BE2C (cell line): ENCODE data around the gene IRAK1.

Experiments used
- DNase-seq: peaks from one replicate; pipeline ENCODE4 v3.0.0-alpha.2; 2020
- H3K27me3 ChIP-seq: fragments of 250-450 bp; sonication (Bioruptor Pico); 2 replicates; pipeline ENCODE4 v1.5.1; 2020; ENCODE audit warnings: mild to moderate bottlenecking
- H3K36me3 ChIP-seq: fragments of 250-450 bp; sonication (Bioruptor Pico); 2 replicates; pipeline ENCODE4 v1.5.1; 2020; ENCODE audit warnings: mild to moderate bottlenecking
- H3K4me1 ChIP-seq: fragments of 250-450 bp; sonication (Bioruptor Pico); 2 replicates; pipeline ENCODE4 v1.5.1; 2020
- H3K4me3 ChIP-seq: 2 replicates; pipeline ENCODE4 v1.5.1; 2011; ENCODE audit warnings: low read depth, low read length
- H3K9me3 ChIP-seq: fragments of 250-450 bp; sonication (Bioruptor Pico); 2 replicates; pipeline ENCODE4 v1.5.1; 2020
- TF ChIP-seq, protein P1 (sequence below): IDR thresholded peaks from 2 replicates; pipeline ENCODE4 v1.5.1; 2012; ENCODE audit warnings: mild to moderate bottlenecking, low read depth, low read length

The IRAK1 gene

DNA sequence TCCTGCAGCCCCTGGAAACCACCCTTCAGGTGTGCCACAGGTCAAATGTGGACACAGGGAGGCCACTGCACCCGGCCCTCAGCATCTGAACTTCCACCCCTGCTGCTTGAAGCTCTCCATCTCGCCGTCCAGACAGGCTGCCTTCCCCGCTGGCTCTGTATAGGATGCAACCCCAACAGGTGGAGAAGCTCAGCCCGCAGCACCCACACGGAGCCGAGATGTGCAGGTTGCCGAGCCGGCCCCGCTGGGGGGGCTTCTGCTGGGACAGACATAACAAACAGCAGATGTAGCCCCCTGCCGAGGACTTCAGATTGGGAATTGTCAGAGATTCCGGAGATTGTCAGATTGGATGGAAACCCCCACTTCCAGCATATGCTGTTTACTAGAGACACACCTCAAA lies 26.6 kb downstream of the IRAK1 start:
- no peaks in the 10 kb centered on the region for H3K27me3 ChIP-seq
- TF ChIP-seq, protein P1, sequence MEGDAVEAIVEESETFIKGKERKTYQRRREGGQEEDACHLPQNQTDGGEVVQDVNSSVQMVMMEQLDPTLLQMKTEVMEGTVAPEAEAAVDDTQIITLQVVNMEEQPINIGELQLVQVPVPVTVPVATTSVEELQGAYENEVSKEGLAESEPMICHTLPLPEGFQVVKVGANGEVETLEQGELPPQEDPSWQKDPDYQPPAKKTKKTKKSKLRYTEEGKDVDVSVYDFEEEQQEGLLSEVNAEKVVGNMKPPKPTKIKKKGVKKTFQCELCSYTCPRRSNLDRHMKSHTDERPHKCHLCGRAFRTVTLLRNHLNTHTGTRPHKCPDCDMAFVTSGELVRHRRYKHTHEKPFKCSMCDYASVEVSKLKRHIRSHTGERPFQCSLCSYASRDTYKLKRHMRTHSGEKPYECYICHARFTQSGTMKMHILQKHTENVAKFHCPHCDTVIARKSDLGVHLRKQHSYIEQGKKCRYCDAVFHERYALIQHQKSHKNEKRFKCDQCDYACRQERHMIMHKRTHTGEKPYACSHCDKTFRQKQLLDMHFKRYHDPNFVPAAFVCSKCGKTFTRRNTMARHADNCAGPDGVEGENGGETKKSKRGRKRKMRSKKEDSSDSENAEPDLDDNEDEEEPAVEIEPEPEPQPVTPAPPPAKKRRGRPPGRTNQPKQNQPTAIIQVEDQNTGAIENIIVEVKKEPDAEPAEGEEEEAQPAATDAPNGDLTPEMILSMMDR, result no peak
- no peak for DNase-seq
- H3K36me3 ChIP-seq, result no peaks in the 10 kb centered on the region
- no peak overlapping the region for H3K4me3 ChIP-seq
- no peaks in the 10 kb centered on the region for H3K9me3 ChIP-seq
- H3K4me1 ChIP-seq, result no peaks in the 10 kb centered on the region

GRCh38 chrX:153992180-153992579 lies 27.5 kb downstream of the IRAK1 start:
- Histone ChIP-seq H3K36me3 (no peaks in the 10 kb centered on the region), H3K4me1 (no peaks in the 10 kb centered on the region), H3K9me3 (no peaks in the 10 kb centered on the region), H3K27me3 (no peaks in the 10 kb centered on the region), H3K4me3 (no peak overlapping the region)
- DNase-seq, result no peak
- TF ChIP-seq, protein P1, result no peak

DNA sequence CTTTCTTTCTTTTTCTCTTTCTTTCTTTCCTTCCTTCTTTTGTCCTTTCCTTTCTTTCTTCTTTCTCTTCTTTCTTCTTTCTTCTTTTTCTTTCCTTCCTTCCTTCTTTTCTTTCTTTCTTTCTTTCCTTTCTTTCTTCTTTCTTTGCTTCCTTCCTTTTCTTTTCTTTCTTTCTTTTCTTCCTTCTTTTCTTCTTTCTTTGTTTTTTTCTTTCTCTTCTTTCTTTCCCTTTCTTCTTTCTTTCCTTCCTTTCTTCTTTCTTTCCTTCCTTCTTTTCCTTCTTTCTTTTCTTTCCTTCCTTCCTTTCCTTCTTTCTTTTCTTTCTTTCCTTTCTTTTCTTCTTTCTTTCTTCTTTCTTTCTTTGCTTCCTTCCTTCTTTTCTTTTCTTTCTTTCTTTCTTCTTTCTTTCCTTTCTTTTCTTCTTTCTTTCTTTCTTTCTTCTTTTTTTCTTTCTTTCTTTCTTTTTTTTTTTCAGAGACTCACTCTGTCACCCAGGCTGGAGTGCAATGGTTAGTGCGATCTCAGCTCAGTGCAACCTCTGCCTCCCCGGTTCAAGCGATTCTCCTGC lies 28.6 kb downstream of the IRAK1 start:
- no peak overlapping the region for H3K4me3 ChIP-seq
- no peaks in the 10 kb centered on the region for H3K27me3 ChIP-seq
- no peak for DNase-seq
- no peaks in the 10 kb centered on the region for H3K4me1 ChIP-seq
- H3K9me3 ChIP-seq, result no peaks in the 10 kb centered on the region
- TF ChIP-seq, protein P1, result no peak
- H3K36me3 ChIP-seq, result no peaks in the 10 kb centered on the region

DNA sequence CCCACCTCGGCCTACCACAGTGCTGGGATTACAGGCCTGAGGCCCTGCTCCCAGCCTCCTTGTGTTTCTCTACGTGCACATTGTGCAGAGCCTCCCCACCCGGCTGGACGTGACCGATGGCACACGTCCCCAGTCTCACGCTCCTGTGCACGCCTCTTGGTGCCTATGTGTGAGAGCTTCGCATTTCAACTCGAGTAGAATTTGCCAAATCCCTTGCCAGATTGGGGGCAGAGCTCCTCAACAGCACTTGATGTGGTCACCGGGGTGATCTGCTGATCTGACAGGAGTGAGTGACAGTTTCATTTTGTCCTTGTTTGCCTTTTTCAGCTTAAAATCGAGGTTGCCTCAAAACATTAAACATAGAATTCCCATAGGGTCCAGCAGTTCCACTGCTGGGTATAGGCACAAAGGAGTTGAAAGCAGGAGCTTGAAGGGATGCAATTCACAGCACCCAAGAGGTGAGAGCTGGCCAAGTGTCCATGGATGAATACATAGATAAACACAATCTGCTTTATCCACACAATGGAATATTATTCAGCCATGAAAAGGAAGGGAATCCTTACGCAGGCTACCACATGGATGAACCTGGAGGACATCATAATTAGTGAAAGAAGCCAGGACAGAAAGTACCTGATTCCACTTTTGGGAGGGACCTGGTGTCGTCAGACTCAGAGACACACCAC lies 29.6 kb downstream of the IRAK1 start:
- TF ChIP-seq, protein P1, result no peak
- no peaks in the 10 kb centered on the region for H3K27me3 ChIP-seq
- no peaks in the 10 kb centered on the region for H3K4me1 ChIP-seq
- H3K9me3 ChIP-seq, result no peaks in the 10 kb centered on the region
- DNase-seq, result no peak
- no peaks in the 10 kb centered on the region for H3K36me3 ChIP-seq
- no peak overlapping the region for H3K4me3 ChIP-seq

DNA sequence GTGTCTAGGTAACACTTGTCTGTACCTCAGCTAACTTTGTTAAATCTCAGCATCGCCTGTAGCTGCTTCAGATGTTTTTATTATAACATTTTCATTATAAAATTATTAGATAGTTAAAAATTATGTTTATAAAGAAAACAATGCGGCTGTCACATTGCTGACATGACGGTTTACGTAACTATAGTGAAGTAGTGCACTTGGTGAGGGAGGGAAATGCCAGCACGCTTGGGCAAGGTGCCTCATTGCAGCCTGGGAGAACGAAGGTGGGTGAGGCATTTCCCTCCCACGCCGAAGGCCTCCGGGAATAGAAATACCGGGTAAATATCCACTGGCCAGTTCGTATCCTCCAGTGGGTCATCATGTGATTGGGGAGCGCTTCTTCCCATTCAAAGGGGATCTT lies 31.2 kb downstream of the IRAK1 start:
- TF ChIP-seq, protein P1, result no peak
- Histone ChIP-seq H3K9me3 (no peaks in the 10 kb centered on the region), H3K27me3 (no peaks in the 10 kb centered on the region), H3K4me3 (no peak overlapping the region), H3K36me3 (no peaks in the 10 kb centered on the region), H3K4me1 (no peaks in the 10 kb centered on the region)
- DNase-seq, result no peak
